ACC112 (cell line): ENCODE data around the gene FOXRED1.
A peak's percentile ranks its signal among the peaks of the same experiment; 100 is the strongest.
"Not testable (repeated sequence)": the region's sequence is repeated elsewhere in the genome, so short reads cannot be mapped to it uniquely, and the experiment has no call there.

Experiments
- H2AFZ ChIP-seq: fragments of 200-600 bp; sonication (generic); one replicate; pipeline ENCODE4 v1.6.0; 2017; ENCODE audit warnings: antibody characterized with exemption, low read length; ENCODE audit not compliant: unreplicated experiment
- H3K27ac ChIP-seq: fragments of 200-600 bp; sonication (generic); 2 replicates; pipeline ENCODE4 v1.5.1; 2014; ENCODE audit warnings: low read depth, mild to moderate bottlenecking, antibody characterized with exemption, low read length, moderate library complexity
- H3K27me3 ChIP-seq: fragments of 200-600 bp; sonication (generic); 2 replicates; pipeline ENCODE4 v1.6.1; 2014; ENCODE audit warnings: mild to moderate bottlenecking, antibody characterized with exemption, low read length, moderate library complexity, mixed read lengths; ENCODE audit not compliant: insufficient read depth
- H3K36me3 ChIP-seq: fragments of 200-600 bp; sonication (generic); 2 replicates; pipeline ENCODE4 v1.6.1; 2016; ENCODE audit warnings: mild to moderate bottlenecking, antibody characterized with exemption, low read length, moderate library complexity, mixed read lengths; ENCODE audit not compliant: insufficient read depth
- H3K4me1 ChIP-seq: fragments of 200-600 bp; sonication (generic); one replicate; pipeline ENCODE4 v1.6.1; 2016; ENCODE audit warnings: low read length, mixed read lengths; ENCODE audit not compliant: insufficient read depth, unreplicated experiment, control insufficient read depth
- H3K4me3 ChIP-seq: fragments of 200-600 bp; sonication (generic); 2 replicates; pipeline ENCODE4 v1.5.1; 2014; ENCODE audit warnings: mild to moderate bottlenecking, low read depth, low read length
- H3K79me2 ChIP-seq: fragments of 200-600 bp; sonication (generic); one replicate; pipeline ENCODE4 v1.6.0; 2016; ENCODE audit warnings: low read length; ENCODE audit not compliant: control insufficient read depth, unreplicated experiment, insufficient read depth

FOXRED1 gene

GRCh38 chr11:126290887-126291286, 21.9 kb downstream of the FOXRED1 start:
- Histone ChIP-seq H3K36me3 (peaks cover 5% of the 10 kb centered on the region; the same call in 1 of the 2 replicates), H3K79me2 (peaks cover 4% of the 10 kb centered on the region), H3K27me3 (no peaks in the 10 kb centered on the region), H3K4me1 (no peaks in the 10 kb centered on the region), H3K27ac (no peak overlapping the region), H3K4me3 (no peak overlapping the region), H2AFZ (no peak overlapping the region)

DNA sequence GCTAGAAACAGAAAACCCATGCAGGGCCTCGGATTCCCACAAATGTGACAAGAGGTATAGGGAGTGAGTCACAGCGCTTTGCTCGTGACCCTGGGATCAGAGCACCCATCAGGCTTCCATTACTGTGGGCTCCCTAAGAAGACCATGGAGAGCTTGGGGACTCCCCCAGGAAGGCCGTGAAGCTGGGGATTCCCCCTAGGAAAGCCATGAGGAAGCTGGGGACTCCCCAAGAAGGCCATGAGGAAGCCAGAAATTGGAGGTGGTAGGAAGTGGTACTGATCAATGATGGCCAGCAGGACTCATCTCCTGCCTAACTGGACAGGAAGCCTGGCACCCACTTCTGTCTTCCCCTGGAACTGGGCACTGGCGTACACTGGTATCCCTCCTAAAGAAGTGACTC, 24.8 kb downstream of the FOXRED1 start:
- Histone ChIP-seq H3K79me2 (no peaks in the 10 kb centered on the region), H3K4me3 (no peak overlapping the region), H3K27ac (no peak overlapping the region), H3K36me3 (peaks cover 7% of the 10 kb centered on the region; the same call in 1 of the 2 replicates), H3K27me3 (no peaks in the 10 kb centered on the region), H2AFZ (no peak overlapping the region), H3K4me1 (no peaks in the 10 kb centered on the region)

DNA sequence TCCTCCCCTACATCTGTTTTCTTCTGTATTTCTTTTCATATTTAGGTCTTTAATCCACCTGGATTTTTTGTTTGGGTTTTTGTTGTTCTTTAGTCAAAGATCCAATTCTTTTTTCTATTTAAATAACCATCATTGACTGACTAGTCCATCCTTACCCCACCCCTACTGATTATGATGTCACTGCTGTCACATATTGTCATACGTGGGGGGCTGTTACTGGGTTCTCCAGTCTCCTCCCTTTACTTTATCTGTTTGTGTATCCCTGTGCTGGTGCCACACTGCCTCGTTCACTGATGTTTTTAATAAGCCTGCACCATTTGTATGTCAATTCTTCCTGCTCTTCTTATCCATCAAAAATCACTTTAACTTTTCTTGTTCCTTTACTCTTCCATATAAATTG, 28.1 kb downstream of the FOXRED1 start:
- peaks cover 7% of the 10 kb centered on the region; the same call in 1 of the 2 replicates for H3K36me3 ChIP-seq
- no peak overlapping the region for H3K27ac ChIP-seq
- no peaks in the 10 kb centered on the region for H3K27me3 ChIP-seq
- H3K4me1 ChIP-seq = no peaks in the 10 kb centered on the region
- no peak overlapping the region for H3K4me3 ChIP-seq
- no peak overlapping the region for H2AFZ ChIP-seq
- peaks cover 7% of the 10 kb centered on the region for H3K79me2 ChIP-seq

DNA sequence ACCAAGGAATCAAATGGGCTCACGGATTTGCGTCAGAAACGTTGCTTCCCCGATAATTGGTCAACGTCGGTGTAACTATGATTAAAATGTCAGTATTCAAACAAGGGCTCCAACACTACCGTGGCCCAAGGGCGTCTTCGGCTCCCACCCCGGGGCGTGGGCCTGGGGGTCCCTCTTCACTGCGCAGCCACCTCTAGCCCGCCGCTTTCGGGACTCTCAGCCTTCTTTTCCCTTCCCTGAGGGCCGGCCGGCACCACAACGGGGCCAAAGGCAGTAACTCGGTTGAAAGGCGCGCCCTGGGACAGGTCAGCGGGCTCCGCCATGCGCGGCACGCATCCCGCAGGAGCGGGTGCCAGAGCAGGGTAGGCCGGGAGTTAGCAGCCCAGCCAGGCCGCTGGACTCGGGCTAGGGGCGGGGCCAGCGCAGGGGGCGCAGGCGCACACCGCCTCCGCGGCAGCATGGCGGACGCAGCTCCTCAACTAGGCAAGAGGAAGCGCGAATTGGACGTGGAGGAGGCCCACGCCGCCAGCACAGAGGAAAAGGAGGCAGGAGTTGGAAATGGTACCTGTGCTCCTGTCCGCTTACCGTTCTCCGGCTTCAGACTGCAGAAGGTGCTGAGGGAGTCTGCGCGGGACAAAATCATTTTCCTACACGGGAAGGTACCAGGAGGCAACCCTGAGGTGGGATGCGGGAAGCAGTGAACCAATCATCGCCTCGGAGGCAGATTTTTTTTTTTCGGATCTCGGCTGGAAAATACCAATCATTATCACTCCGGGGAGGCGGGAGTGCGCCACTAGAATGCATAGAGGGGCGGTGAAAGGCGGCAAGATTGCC, 34.9 kb downstream of the FOXRED1 start, which contains the start of gene DCPS:
Gene DCPS (plus strand): TSS at position 438 of the 834 bp plus-strand sequence. CDS start 21 bp downstream, at position 459.
- Histone ChIP-seq H3K36me3 (0 out of 2 replicates have a peak, but pooled peaks cover 2% of the 10 kb centered on the region), H2AFZ (peak within 1 kb of the TSS; percentile 87), H3K27ac (peak within 1 kb of the TSS; percentile 81), H3K27me3 (no peaks in the 10 kb centered on the region), H3K4me3 (peak within 1 kb of the TSS; percentile 89), H3K4me1 (no peaks in the 10 kb centered on the region), H3K79me2 (peaks cover 18% of the 10 kb centered on the region)

- H3K79me2 ChIP-seq = peaks cover 18% of the 10 kb centered on the region
Observed at GRCh38 chr11:126304457-126305075, 35.6 kb downstream of the FOXRED1 start.

GRCh38 chr11:126305699-126306098, 36.7 kb downstream of the FOXRED1 start:
- H2AFZ ChIP-seq = no peak overlapping the region
- no peaks in the 10 kb centered on the region for H3K4me1 ChIP-seq
- H3K27me3 ChIP-seq = no peaks in the 10 kb centered on the region
- no peak overlapping the region for H3K27ac ChIP-seq
- no peak overlapping the region for H3K4me3 ChIP-seq
- H3K36me3 ChIP-seq = 0 out of 2 replicates have a peak, but pooled peaks cover 2% of the 10 kb centered on the region
- peaks cover 18% of the 10 kb centered on the region for H3K79me2 ChIP-seq

More at GRCh38 chr11:126304457-126305075, 35.6 kb downstream of the FOXRED1 start:
- no peaks in the 10 kb centered on the region for H3K27me3 ChIP-seq
- H3K27ac ChIP-seq = peak overlapping the region; percentile 81; the same call in 1 of the 2 replicates
- no peaks in the 10 kb centered on the region for H3K4me1 ChIP-seq
- 0 out of 2 replicates have a peak, but pooled peaks cover 2% of the 10 kb centered on the region for H3K36me3 ChIP-seq
- H3K4me3 ChIP-seq = peak overlapping the region; percentile 89
- peak overlapping the region; percentile 87 for H2AFZ ChIP-seq

DNA sequence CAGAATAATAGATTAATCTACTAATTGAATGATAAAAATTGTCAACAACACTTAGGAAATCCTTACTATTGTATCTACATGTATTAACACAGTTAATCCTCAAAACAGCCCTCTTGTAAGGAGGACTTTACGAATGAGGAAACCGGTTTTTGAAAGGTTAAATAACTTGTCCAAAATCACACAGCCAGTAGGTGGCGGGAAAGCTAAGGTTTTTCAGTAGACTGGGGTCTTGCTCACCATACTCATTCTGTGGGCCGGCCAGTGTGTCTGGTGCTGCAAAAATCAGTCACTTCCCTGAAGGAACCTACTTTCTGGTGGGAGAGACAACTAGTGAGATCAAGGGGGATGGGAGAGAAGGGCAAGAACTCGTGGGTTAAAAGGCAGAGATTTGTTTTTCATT, 38.8 kb downstream of the FOXRED1 start:
- H3K36me3 ChIP-seq = no peaks in the 10 kb centered on the region
- H3K79me2 ChIP-seq = peaks cover 9% of the 10 kb centered on the region
- no peak overlapping the region for H3K27ac ChIP-seq
- no peaks in the 10 kb centered on the region for H3K27me3 ChIP-seq
- no peak overlapping the region for H3K4me3 ChIP-seq
- no peaks in the 10 kb centered on the region for H3K4me1 ChIP-seq
- H2AFZ ChIP-seq = no peak overlapping the region

- Histone ChIP-seq H3K4me1 (no peaks in the 10 kb centered on the region), H3K36me3 (no peaks in the 10 kb centered on the region), H3K27me3 (no peaks in the 10 kb centered on the region), H3K79me2 (peaks cover 4% of the 10 kb centered on the region), H3K27ac (no peak overlapping the region), H3K4me3 (no peak overlapping the region), H2AFZ (no peak overlapping the region)
Observed at GRCh38 chr11:126308271-126308671, 39.3 kb downstream of the FOXRED1 start.

- H3K4me1 ChIP-seq, H3K79me2 ChIP-seq, H3K36me3 ChIP-seq, H3K4me3 ChIP-seq, H2AFZ ChIP-seq, H3K27me3 ChIP-seq, H3K27ac ChIP-seq: not testable (repeated sequence)
Observed at GRCh38 chr11:126308771-126309170, 39.8 kb downstream of the FOXRED1 start.

DNA sequence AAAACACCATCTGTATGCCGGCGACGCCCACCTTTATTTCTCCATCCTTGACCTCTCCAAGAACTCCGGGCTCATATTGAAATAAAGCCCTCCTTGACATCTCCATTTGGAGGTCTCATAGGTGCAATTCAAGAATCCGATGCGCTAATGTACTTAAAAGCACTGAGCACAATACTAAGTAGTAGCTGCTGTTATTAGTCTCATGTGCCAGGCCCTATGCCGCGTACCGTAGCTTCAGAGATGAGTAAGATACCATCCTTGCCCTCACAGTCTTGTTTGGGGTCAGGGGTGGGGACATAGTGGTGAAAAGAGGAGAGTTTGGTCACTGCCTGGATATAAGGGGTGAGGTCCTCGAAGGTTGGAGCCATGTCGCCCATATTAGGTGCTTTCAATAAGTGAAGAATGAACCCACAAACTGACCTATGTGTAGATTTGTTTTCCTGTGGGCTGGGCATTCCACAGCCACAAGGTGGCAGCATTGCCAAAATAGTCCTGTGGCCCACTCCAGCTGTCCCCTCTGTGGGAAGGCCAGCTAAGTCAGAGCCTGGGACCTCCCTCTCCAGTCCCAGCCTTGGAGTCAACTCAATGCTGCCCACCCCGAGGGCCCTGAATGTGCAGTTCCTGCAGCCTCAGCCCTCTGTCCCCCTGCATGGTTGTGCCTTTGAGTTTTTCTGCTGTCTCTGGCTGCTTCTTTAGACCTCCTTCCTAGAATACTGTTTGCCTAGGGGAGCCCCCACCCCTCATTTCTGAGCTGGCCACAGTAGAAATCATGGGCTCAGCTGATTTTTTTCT, 41.4 kb downstream of the FOXRED1 start:
- no peaks in the 10 kb centered on the region for H3K79me2 ChIP-seq

More for the DNA sequence above, 41.4 kb downstream of the FOXRED1 start:
- Histone ChIP-seq H3K4me3 (no peak overlapping the region), H3K27ac (no peak overlapping the region), H2AFZ (no peak overlapping the region), H3K27me3 (no peaks in the 10 kb centered on the region), H3K4me1 (no peaks in the 10 kb centered on the region), H3K36me3 (0 out of 2 replicates have a peak, but pooled peaks cover 3% of the 10 kb centered on the region)
